ENCODE results near the gene ZC2HC1B.

- no peak for TF ChIP-seq CTCF (IDR thresholded peaks at IDR 0.05; ENCODE audit: insufficient read depth, low read depth, low read length)
- no peak for TF ChIP-seq EZH2 (IDR thresholded peaks at IDR 0.05; ENCODE audit: insufficient read depth, low read length)
These were observed 83.9 kb downstream of the ZC2HC1B start for GRCh38 chr6:143948208-143948607.
